HG02870 (cell line): ENCODE data around the gene DPYSL4.

Source experiments
- ATAC-seq: cut with Tn5 transposase; IDR thresholded peaks from one replicate; pipeline ENCODE4 v1.9.1; 2021; ENCODE audit warnings: mild to moderate bottlenecking, moderate library complexity; ENCODE audit not compliant: unreplicated experiment

The DPYSL4 gene

DNA sequence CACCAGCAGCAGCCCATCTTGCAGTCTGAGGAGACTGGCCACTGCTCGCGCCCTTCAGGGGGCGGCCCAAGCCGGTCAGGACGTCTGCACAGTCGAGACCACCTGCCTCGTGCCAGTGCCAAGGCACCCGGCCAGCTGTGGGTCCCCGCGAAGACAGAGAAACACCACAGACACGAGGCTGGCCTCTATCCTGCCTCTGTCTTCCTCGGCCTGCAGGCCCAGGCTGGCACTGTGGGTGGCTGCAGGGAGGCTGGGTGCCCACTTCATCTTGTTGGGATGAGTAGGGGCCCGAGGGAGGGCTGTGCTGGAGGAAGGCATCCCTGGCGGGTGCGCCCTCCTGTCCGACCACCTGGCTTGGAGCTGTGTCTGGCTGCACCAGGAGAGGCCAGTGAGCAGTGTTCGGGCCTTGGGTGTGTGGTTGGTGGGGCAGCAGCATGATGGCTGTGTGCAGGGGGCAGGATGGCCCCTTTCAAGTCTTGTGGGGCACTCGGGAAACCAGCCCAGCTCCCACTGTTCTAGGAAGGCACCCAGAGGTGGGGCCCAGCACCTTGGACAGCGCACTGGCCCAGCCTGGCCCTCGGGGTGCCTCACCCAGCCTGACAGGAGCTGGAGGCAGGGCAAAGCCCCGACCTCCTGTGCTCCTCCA is 7.3 kb downstream of the DPYSL4 start:
- ATAC-seq: no peak

DNA sequence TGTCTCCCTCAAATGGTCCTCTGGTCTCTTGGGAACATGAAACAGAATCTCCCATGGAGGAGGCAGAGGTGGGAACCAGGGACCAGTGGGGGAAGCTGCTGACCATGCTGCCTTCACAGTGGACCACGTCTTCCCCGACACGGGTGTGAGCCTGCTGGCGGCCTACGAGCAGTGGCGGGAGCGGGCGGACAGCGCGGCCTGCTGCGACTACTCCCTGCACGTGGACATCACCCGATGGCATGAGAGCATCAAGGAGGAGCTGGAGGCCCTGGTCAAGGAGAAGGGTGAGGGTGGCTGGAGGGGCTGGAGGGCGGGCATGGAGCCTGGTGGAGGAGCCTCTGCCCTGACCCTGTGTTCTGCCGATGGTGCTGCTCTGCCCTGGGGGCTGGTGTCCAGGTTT is 8.0 kb downstream of the DPYSL4 start:
- no peak for ATAC-seq

DNA sequence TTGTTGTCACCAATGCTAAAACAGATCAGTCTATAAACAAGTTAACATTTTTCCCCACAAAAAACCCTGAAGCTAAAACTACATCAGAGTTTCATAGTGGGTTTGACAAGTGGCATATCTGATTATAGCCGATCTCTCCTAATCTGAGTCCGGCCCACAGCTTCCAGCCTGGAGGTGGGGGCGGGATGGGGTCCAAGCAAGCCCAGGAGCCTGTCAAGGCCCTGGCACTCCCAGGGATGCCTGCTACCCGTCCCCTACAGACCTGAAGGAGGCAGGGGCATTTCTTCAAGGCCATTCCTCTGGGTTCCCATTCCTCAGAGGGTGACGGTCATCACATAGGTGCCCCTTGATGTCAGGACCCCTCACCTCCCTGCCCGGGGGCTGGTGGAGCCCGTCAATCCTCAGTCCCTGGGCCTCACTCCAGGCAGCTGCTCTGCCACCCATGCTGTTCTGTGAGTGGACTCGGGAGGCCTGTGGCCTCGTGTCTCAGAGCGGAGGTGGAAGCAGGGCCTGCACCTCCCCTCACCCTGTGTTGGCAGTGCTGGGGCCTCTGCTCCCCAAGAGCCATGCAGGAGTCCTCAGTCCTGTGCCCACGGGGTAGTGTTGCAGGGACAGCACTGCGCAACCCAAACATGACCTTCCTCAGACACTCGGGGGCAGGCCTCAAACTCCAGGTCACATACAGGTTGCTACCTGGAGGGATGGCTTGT is 8.8 kb downstream of the DPYSL4 start:
- no peak for ATAC-seq

DNA sequence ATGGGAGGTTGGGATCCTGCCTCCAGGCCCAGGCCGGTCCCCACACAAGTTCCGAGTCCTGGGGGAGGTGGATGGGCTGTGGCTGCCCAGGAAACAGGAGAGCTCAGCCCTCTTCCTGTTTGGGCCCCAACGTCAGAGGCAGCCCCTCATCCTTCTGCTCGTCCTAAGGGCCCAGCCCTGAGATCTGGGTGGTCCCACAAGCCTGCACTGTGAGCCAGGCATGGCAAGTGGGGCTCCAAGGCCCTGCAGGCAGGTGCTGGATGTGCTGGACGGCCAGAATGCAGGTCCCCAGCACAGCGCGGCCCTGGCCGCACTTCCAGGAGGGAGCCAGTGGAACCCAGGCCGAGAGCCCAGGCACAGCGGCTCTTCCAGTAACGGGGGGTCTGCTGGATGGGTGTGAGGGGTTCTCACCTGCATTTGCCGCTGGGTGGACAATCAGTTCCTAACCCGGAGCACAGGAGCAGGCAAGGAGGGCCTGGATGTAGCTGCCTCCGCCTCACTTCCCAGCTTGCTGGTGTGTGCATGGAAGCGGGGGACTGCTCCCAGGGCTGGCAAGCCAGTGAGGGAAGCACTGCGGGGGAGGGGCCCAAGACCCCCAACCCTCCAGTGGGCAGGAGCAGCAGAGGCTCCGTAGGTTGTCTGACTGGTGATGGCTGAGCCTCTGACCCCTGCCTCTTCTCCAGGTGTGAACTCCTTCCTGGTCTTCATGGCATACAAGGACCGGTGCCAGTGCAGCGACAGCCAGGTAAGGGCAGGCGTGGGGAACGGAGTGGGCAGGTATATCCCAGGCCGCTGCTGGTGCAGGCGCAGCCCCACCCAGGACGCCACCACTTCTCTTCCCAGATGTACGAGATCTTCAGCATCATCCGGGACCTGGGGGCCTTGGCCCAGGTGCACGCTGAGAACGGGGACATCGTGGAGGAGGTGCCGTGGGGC is 9.7 kb downstream of the DPYSL4 start:
- ATAC-seq: no peak

DNA sequence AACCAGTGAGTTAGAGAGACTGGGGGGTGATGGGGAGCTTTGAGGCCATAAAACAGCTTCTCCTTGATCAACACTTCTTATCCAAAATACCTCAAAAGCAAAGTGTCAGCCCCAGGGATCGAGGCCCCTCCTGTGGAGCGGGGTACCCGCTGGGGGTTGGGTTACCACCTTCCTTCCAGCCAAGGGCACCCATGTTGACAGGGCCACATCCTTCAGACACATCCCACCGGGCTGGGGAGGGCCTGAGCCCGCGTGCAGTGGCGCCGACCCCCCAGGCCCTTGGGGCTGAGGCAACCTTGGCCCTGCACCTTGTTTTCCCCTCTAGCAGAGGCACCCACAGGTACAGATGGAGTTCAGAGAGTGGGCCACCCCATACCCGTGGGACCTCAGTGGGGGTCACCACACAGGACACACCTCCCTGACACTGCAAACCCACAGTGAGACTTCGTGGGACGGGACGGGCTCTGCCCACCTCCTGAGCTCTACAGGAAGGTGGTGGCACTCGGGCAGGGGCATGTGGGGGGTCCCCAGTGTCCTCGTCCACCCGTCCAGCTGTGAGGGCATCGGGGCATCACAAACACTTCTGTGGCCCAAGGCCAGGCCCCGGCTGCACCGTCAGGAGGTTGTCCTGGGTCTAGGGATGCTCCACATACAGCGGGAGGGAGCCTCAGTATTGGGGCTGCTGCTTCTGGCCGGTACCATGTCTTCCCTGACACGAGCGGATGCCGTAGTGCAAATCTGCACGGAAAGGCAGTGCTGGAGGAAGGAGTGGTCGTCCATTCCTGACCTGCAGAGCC is 10.7 kb downstream of the DPYSL4 start:
- no peak for ATAC-seq

DNA sequence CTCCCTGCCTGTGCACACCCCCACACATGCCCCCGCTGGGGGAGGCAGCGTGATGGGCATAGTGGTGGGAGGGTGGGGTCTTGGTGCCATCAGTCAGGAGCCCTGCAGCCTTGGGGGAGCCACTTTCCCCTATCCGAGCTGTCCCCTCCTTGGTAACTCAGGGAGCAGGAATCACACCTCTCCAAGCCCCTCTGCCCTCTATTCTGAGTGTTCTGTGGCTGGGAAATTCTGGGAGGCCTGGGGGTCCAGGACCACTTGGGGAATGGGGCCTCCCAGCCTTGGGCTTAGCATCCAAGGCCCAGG is 11.3 kb downstream of the DPYSL4 start:
- ATAC-seq: no peak

DNA sequence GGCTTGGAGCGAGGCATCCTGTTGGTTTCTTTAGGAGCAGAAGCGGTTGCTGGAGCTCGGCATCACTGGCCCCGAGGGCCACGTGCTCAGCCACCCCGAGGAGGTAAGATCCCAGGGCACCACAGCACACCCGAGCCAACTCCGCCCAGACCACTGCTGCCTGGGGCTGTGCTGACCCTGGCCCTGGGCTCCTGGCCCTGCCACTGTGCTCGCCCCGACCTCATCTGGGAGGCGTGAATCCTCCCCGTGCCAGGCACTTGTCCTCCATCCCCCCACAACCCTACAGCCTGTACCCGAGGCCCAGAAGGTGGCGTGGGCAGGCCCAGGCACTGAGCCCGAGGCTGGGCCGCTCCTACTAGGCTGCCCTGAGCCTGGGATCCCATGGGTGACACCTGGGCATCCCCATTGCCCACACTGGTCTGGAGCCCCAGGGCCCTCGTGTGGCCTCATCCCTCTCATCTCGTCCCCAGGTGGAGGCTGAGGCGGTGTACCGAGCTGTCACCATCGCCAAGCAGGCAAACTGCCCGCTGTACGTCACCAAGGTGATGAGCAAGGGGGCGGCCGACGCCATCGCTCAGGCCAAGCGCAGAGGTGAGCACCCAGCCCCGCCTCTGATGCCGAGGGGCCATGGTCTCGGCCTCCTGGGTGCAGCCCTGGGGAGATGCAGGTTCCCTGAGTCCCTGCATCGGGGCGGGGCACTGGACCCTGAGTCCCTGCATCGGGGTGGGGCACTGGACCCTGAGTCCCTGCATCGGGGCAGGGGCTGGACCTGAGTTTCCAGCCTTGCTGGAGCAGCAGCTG is 11.8 kb downstream of the DPYSL4 start:
- no peak for ATAC-seq

DNA sequence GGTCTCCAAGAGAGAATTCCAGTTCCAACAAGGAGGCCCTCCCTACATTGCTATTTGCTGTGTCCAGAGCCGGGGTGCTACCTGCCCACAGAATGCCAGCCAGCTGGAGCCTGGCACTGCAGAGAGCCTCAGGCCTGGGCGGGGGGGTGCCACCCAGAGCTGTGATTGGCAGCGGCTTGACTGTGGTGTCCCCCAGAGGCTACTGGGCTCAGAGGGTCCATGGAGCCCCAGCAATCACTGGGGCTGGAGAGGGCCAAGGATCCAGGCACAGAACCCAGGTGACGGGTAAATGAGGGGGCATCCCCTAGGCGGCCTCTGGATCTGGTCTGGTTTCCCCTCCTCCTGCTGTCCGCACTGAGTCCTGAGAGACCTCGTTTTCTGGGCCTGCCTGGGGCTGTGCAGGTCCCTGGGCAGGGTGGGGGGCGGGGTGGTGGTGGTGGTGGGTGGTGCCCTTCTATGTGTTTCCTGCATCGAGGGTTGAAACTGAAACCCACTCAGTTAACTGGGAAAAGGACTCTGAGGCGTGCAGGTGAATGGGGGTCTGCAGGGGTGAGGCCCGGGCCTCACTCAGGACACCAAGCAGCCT is 12.6 kb downstream of the DPYSL4 start:
- no peak for ATAC-seq

DNA sequence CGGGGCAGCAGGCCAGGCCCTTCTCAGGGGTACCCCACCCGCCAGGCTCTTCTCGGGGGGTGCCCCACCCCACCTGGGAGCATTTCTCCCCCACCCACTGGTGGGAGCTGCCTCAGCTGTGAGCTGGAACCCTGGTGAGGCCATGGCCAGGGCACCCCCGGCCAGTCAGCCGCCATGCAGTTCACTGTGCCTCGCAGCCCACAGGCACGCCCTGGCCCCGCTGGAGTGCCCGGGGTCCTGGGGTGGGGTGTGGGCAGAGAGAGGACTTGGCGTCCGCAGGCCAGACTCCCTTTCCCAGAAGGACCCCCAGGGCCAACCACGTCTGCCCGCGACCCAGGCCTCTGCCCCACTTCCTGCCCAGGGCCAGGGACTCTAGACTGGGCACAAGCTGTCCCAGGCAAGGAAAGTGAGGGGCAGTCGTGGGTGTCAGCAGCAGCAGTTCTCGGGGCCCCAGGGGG is 13.1 kb downstream of the DPYSL4 start:
- ATAC-seq: no peak

DNA sequence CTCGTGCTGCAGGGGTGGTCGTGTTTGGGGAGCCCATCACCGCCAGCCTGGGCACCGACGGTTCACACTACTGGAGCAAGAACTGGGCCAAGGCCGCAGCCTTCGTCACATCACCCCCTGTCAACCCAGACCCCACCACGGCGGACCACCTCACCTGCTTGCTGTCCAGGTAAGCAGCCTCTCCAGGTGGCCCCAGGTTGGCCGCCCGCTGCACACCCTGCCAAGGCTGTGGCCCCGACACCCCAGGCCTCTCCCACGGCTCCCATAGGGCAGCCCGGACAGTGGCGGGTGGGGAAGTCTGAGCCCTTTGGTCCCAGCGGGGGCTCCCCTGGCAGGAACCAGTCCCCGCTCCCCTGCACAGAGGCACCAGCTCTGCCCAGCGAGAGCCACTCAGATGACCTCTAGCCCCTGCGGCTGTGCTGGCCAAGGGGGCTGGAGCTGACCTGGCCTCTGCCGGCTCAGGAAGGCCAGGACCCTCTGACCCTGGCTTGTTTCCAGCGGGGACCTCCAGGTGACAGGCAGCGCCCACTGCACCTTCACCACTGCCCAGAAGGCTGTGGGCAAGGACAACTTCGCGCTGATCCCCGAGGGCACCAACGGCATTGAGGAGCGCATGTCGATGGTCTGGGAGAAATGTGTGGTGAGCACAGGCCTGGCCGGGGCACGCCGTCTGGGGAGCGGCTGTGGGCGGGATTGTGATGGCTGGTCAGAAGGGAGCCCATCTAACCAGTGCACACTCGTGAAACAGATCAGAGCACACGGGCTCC is 13.8 kb downstream of the DPYSL4 start:
- no peak for ATAC-seq

DNA sequence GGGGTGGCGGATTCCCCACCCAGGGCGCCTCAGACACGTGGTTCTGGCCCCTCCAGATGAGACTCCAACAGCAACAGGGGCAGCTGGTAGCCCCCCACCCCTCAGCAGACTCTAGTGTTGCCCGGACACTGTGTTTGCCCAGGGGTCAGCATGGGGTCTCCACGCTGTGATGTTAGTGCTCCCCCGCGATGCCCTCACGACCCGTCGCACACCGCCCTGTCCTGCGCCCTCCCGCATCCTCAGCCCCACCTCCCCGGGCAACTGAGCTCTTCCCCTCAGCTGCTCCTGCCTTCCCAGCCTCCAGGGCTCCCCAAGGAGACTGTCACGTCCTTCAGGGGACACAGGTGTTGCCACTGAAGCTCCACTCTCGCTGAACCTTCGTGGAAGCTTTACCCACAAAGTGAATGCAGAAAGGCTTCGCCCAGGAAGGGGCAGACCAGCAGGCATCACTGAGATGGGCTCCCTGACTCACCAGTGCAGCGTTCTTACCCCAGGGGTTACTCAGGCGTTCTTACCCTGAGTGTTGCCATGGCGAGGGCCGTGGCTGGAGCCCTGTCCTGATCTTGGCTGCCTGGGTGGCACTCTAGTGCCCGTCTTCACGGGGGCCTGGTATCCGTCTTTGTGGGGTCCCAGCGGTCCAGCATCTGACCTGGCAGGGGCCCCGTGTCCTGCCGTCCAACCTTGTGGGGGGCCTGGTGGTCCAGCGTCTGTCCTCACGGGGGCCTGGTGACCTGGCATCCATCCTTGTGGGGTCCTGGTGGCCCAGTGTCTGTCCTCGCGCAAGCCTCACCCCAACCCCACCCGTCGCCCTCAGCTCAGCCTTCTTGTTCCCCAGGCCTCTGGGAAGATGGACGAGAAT is 14.6 kb downstream of the DPYSL4 start:
- no peak for ATAC-seq

DNA sequence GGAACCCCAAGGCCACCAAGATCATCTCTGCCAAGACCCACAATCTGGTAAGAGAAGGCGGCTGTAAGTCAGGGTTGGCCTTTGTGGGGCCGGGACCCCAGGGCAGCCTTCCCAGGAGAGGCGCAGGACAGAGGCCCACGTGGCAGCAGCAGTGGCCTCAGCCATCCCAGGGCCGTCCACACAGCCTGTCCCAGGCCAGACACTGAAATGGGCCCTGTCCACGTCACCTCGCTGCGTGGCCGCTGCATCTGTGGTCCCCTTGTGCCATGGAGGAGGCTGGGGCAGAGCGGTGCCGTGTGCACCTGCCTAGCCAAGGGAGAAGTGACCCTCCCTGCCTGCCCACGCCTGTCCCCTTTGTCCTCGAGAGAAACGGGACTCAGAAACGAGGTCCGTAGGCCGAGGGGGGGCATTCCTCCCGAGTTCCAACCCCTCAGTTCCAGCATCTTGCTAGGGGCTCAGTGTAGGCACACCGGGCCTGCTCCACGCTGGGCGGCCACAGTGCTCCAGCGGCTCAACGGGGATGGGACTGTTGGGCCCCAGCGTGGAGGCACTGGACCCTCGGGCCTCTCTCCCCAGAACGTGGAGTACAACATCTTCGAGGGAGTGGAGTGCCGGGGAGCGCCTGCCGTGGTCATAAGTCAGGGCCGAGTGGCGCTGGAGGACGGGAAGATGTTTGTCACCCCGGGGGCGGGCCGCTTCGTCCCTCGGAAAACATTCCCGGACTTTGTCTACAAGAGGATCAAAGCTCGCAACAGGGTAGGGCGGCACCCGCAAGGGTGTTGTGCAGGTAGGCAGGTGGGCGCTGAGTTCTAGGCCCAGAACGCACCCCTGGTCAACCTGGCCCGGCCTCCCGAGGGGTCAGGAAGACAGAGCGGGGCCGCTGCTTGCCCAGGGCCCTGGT is 15.6 kb downstream of the DPYSL4 start:
- ATAC-seq: no peak

DNA sequence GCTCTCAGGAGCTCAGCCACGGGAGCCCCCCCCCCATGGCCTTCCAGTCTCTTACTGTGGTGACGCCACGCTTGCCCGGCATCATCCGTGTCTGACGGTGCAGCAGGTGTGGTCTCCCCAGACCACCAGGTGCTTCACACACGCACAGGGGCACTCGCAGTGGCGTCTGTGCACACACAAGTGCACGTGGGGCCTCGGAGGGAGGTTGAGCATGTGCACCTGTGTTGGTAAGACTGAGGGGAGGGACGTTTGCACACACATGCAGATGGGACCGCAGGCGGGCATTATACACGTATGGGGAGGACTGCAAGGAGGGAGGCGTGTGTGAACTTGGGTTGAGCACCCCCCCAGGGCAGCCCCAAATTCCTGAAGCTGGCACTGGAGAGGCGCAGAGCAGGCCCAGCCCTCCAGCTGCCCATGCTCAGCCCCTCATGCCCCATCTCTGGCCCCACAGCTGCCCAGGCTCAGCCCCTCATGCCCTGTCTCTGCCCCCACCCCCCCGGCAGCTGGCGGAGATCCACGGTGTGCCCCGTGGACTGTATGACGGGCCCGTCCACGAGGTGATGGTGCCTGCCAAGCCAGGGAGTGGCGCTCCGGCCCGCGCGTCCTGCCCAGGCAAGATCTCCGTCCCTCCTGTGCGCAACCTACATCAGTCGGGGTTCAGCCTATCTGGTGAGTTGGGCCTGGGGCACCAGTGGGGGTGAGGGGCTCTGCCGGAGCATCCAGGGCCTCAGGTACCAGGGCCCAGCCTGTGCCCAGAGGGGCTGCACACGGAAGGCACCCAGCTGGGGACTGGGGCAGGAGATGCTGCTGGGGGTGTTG is 16.7 kb downstream of the DPYSL4 start:
- no peak for ATAC-seq

DNA sequence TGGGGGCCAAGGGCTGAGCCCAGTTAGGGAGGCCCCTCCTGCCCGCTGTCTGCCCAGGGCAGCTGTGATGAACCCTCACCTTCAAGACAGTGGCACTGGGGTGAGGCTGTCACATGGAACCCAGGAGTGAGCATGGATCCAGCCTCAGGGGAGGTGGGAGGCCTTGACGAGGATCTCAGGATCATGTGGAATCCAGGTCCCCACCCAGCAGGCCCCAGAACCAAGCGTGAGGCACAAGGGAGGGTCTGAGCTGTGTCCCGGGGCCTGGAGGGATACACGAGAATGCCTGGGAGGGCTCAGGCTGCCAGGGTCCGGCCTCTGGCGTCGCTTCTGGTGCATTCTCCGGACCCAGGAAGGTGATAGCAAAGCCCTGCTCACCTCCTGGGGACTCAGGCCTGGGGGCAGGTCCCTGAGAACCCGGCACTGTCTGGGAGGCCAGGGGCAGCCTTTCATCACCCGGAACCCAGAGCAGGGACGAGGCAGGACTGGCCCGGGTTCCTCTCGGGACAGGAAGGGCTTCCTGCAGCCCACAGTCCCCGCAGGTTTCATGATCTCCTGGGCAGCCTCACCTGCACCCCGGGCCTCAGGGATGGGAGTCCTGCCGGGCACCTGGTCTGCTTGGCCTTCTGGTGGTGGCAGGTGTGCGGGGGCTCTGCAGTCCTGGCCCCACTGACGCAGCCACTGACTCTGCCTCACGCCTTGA is 17.5 kb downstream of the DPYSL4 start:
- no peak for ATAC-seq

DNA sequence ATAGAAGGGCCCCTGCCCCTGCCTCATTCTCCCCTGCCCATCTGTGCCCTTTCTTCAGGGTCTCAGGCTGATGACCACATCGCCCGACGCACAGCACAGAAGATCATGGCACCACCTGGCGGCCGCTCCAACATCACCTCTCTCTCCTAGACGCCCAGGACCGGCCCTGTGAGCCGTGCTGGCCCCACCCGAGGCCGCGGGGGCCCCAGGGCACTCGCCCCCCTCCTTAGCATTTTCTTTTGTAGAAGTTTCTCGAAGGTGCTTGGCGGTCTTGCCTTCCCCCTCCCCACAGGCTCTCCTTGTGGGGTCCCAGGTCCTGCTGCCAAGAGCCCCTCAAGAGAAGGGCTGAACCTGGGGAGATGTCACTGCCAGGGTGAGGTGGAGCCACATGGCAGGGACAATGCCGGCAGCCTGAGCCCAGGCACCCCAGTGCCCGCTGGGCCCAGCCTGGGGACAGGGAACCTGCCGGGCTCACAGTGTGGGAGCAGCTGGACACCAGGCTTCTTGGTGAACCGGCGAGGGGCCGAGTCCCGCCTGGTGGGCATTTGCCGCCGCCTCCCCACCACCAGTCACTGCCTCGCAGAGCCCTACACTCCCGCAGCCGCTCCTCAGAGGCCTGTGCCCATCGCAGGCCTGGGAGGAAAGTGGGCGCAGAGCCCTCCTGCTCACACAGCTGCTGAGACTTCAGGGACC is 18.2 kb downstream of the DPYSL4 start:
- ATAC-seq: no peak
